H1 (cell line): Measurements from ENCODE around the gene TIMMDC1. TPM values are rescaled to one million over a fixed set of nuclear protein-coding genes. Genes with fewer than 3 reads are reported as not detected.

Experiments
- FOSL1 ChIP-seq: IDR thresholded peaks from 2 replicates; pipeline ENCODE4 v1.6.1; 2011; ENCODE audit warnings: mild to moderate bottlenecking, low read depth, low read length, moderate library complexity; ENCODE audit not compliant: insufficient read depth
- YY1 ChIP-seq: IDR thresholded peaks from 2 replicates; pipeline ENCODE4 v1.6.1; 2011; ENCODE audit warnings: low read depth, mild to moderate bottlenecking, low read length
- polyA plus RNA-seq, 7 experiments: library from polyadenylated mRNA; depleted of rRNA in 3 of 7; stranded (reverse) in 5 of 7; unstranded in 2 of 7; fragments of >200 nt in 5 of 7; fragments of 200-250 nt in 2 of 7; gene quantifications; 1 replicate in 5 of 7; 2 replicates in 1 of 7; 4 replicates in 1 of 7; pipeline versions ENCODE4 v1.2.1 to v1.2.3, GENCODE V29; 2011 to 2013; ENCODE audit warnings: missing spikeins in 2 of 7, mixed read lengths in 2 of 7
- total RNA-seq: library from RNA; stranded (reverse); fragmentation: NEBNext Ultra II Directional; extraction: Animal tissue kit (Norgen Biotek cat#: 25700); gene quantifications from 2 replicates; pipeline ENCODE4 v1.2.1, GENCODE V29; 2021
- TF ChIP-seq, protein P1 (sequence below): fragments of 300-600 bp; sonication (generic); IDR thresholded peaks from 2 replicates; pipeline ENCODE4 v1.7.1; 2012; ENCODE audit warnings: low read length, moderate library complexity, mild to moderate bottlenecking, inconsistent platforms; ENCODE audit not compliant: insufficient replicate concordance

Gene TIMMDC1
- total and polyA plus RNA-seq, 2 of the 8 experiments (the other 6 are each of a cell fraction or from before 2014, with no cell fraction given), result 80.7 to 128 TPM

DNA sequence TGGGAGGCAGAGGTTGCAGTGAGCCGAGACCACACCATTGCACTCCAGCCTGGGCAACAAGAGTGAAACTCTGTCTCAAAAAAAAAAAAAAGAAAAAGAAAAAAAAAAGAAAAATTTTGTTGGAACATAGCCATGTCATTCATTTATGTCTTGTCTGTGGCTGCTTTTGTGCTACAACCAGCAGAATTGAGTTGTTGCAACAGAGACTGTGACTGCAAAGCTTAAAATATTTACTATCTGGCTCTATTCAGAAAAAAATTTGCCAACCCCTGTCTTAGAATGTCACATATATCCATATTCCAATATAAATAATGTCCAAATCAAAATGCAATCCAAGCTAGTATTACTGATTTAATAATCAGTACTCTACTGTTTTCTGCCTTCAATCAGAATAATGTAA lies 35.9 kb downstream of the TIMMDC1 start (continued):
- TF ChIP-seq, protein P1, sequence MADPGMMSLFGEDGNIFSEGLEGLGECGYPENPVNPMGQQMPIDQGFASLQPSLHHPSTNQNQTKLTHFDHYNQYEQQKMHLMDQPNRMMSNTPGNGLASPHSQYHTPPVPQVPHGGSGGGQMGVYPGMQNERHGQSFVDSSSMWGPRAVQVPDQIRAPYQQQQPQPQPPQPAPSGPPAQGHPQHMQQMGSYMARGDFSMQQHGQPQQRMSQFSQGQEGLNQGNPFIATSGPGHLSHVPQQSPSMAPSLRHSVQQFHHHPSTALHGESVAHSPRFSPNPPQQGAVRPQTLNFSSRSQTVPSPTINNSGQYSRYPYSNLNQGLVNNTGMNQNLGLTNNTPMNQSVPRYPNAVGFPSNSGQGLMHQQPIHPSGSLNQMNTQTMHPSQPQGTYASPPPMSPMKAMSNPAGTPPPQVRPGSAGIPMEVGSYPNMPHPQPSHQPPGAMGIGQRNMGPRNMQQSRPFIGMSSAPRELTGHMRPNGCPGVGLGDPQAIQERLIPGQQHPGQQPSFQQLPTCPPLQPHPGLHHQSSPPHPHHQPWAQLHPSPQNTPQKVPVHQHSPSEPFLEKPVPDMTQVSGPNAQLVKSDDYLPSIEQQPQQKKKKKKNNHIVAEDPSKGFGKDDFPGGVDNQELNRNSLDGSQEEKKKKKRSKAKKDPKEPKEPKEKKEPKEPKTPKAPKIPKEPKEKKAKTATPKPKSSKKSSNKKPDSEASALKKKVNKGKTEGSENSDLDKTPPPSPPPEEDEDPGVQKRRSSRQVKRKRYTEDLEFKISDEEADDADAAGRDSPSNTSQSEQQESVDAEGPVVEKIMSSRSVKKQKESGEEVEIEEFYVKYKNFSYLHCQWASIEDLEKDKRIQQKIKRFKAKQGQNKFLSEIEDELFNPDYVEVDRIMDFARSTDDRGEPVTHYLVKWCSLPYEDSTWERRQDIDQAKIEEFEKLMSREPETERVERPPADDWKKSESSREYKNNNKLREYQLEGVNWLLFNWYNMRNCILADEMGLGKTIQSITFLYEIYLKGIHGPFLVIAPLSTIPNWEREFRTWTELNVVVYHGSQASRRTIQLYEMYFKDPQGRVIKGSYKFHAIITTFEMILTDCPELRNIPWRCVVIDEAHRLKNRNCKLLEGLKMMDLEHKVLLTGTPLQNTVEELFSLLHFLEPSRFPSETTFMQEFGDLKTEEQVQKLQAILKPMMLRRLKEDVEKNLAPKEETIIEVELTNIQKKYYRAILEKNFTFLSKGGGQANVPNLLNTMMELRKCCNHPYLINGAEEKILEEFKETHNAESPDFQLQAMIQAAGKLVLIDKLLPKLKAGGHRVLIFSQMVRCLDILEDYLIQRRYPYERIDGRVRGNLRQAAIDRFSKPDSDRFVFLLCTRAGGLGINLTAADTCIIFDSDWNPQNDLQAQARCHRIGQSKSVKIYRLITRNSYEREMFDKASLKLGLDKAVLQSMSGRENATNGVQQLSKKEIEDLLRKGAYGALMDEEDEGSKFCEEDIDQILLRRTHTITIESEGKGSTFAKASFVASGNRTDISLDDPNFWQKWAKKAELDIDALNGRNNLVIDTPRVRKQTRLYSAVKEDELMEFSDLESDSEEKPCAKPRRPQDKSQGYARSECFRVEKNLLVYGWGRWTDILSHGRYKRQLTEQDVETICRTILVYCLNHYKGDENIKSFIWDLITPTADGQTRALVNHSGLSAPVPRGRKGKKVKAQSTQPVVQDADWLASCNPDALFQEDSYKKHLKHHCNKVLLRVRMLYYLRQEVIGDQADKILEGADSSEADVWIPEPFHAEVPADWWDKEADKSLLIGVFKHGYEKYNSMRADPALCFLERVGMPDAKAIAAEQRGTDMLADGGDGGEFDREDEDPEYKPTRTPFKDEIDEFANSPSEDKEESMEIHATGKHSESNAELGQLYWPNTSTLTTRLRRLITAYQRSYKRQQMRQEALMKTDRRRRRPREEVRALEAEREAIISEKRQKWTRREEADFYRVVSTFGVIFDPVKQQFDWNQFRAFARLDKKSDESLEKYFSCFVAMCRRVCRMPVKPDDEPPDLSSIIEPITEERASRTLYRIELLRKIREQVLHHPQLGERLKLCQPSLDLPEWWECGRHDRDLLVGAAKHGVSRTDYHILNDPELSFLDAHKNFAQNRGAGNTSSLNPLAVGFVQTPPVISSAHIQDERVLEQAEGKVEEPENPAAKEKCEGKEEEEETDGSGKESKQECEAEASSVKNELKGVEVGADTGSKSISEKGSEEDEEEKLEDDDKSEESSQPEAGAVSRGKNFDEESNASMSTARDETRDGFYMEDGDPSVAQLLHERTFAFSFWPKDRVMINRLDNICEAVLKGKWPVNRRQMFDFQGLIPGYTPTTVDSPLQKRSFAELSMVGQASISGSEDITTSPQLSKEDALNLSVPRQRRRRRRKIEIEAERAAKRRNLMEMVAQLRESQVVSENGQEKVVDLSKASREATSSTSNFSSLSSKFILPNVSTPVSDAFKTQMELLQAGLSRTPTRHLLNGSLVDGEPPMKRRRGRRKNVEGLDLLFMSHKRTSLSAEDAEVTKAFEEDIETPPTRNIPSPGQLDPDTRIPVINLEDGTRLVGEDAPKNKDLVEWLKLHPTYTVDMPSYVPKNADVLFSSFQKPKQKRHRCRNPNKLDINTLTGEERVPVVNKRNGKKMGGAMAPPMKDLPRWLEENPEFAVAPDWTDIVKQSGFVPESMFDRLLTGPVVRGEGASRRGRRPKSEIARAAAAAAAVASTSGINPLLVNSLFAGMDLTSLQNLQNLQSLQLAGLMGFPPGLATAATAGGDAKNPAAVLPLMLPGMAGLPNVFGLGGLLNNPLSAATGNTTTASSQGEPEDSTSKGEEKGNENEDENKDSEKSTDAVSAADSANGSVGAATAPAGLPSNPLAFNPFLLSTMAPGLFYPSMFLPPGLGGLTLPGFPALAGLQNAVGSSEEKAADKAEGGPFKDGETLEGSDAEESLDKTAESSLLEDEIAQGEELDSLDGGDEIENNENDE, result no peak
- TF ChIP-seq YY1 (no peak), FOSL1 (no peak)
